IPS-18c (cell line): ENCODE results near the gene CIRBP.

Experiments
- H3K4me3 ChIP-seq: 2 replicates; pipeline ENCODE4 v1.7.0; 2013; ENCODE audit warnings: low read depth, mild to moderate bottlenecking, low read length, moderate library complexity; ENCODE audit not compliant: insufficient read depth
- H3K9me3 ChIP-seq: one replicate; pipeline ENCODE4 v1.6.1; 2013; ENCODE audit warnings: mild to moderate bottlenecking, low read length, moderate library complexity; ENCODE audit not compliant: control insufficient read depth, insufficient read depth

CIRBP gene

DNA sequence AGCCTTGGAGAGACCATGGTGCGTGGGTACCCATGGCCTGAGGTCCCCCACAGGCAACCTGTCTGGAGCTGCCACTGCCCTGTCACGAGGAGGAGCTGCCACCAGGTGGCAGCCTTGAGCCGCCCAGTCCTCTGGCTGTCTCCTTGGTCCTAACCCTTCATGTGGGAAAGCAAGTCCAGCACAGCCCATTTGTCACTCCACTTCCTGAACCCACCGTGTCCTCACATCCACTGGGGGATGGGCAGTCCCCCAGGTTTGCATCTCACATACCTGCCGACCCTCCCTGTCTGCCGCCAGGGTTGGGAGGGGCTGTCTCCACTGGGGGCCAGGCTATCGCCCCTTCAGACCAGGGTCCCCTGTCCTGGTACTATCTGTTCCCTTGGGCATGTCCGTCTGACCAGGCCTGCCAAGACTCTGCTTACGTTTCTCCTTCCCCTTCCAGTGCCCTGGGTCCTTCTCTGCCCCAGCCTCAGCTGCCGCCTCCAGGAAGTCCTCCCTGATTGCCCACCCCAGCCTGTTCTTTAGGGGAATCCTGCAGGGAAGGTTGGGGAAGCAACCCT lies 10.7 kb downstream of the CIRBP start:
- Histone ChIP-seq H3K9me3 (no peaks in the 10 kb centered on the region), H3K4me3 (no peak overlapping the region)

GRCh38 chr19:1280636-1281568 lies 11.8 kb downstream of the CIRBP start:
- H3K4me3 ChIP-seq: no peak overlapping the region
- no peaks in the 10 kb centered on the region for H3K9me3 ChIP-seq

- no peak overlapping the region for H3K4me3 ChIP-seq
- H3K9me3 ChIP-seq: no peaks in the 10 kb centered on the region
Observed at GRCh38 chr19:1281569-1282287, 12.6 kb downstream of the CIRBP start.

GRCh38 chr19:1282588-1283206 lies 13.6 kb downstream of the CIRBP start:
- no peak overlapping the region for H3K4me3 ChIP-seq

GRCh38 chr19:1283207-1283916 lies 14.2 kb downstream of the CIRBP start:
- H3K9me3 ChIP-seq: no peaks in the 10 kb centered on the region
- H3K4me3 ChIP-seq: no peak overlapping the region

More at GRCh38 chr19:1282588-1283206, 13.6 kb downstream of the CIRBP start:
- no peaks in the 10 kb centered on the region for H3K9me3 ChIP-seq

- Histone ChIP-seq H3K9me3 (no peaks in the 10 kb centered on the region), H3K4me3 (no peak overlapping the region)
Observed at GRCh38 chr19:1283917-1284292, 14.8 kb downstream of the CIRBP start.

DNA sequence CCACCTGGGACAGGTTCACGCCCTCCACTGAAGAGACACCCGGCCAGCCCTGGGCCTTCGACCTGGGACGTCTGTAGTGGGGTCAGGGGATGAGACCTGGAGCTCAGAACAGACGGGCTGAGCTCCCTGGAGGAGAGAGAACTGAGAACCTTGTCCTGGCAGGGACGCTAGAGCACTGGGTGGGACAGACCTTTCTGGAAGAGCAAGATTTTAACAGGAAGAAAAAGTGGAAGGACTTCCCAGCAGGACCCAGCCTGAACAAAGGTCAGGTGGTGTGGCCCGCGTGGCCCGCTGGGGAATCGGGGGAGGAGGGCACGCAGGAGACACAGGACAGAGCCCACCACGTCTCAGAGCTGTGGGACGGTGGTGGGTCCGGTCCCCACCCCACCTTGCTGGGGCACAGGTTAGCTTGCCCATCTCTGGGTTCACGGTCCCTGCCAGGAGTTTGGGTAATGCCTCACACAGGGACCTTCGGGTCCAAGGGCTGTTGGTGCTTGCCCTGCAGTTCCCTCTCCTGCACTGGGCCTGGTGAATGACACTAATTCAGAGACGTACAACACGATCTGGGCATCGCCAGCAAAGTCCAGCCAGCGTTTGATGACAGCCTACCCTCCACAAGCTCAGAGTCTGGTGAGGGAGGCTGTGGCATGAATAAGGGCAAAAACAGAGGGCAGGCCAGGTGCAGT lies 15.3 kb downstream of the CIRBP start:
- Histone ChIP-seq H3K4me3 (no peak overlapping the region), H3K9me3 (no peaks in the 10 kb centered on the region)

DNA sequence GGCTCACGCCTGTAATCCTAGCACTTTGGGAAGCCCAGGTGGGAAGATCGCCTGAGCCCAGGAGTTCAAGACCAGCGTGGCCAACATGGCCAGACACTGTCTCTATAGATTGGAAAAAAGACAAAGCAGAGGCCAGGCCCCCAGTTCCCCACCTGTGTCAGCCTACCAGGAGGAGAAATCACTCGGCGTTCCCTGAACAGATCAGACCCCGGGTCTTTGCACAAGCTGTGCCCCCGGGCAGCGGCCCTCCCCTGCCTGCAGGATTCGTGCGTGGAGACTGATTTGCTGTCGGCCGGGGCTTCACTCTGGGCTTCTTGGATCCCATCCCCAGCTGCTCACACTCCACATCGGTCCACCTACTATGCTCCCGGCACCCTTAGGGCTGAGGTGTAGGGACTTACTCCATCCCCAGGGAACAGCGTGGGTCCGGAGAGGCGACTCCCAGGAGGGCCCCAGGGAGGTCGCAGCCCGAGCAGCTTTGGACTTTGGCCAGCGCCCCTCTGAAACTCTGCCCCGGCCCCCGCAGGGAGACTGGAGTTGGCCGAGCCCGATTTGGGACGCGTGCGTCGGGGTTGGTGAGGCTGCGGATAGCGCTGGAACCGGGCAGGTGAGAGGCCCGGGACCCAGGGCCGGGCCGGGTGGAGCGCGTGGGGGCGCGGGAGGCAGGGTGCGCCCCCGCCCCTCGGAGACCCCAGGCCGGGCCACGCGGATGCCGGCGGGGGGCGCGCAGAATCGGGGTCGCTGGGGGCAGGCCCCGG lies 16.0 kb downstream of the CIRBP start:
- H3K4me3 ChIP-seq: peak overlapping the region; percentile 31; the same call in 1 of the 2 replicates
- H3K9me3 ChIP-seq: no peaks in the 10 kb centered on the region

GRCh38 chr19:1285737-1286360 lies 16.7 kb downstream of the CIRBP start, which contains the start of gene EFNA2:
EFNA2 (plus strand) TSS chr19:1285873; CDS start chr19:1286169, 296 bp downstream.
- Histone ChIP-seq H3K9me3 (no peaks in the 10 kb centered on the region), H3K4me3 (peak within 1 kb of the TSS; percentile 55)

DNA sequence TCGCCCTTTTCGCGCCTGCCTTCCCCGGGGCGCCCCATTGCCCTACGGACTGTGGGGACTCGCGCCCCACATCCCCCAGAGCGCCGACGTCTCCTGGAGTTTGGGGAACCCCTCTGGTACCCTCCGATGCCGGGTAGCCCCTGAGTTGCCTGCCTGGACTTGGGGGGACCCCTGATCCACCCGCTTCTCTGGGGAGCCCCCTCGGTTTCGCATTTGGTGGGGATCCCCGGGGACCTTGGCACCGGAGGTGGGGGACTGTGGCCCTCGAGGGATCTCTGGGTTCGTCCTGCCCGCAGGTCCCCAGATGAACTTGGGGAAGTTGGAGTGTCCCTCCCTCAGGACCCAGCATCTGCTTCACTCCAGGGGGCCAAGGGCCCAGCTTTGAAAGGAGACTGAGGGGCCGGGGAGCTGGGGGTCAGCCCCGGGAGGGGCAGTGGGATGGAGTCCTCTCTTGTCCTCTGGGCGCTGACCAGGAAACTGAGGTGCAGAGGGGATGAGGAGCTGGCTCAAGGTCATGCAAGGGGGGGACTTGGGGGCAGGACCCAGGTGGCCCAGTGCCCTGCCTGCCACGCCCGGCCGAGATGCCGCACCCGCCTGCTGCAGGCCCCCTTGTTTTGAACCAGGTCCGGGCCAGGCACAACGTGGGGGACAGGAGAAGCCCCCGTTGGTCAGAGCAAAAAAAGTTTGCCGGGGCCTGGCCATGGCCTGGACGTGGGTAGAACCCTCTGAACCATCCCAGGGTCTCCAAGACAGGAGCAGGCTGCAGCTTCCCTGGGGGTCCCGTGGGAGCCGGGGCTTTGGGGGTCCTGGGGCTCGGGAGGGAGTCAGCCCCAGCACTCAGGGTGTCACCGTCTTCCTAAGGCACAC lies 17.6 kb downstream of the CIRBP start:
- Histone ChIP-seq H3K9me3 (no peaks in the 10 kb centered on the region), H3K4me3 (peak overlapping the region; percentile 55)

GRCh38 chr19:1287354-1288225 lies 18.5 kb downstream of the CIRBP start:
- Histone ChIP-seq H3K4me3 (no peak overlapping the region), H3K9me3 (no peaks in the 10 kb centered on the region)

DNA sequence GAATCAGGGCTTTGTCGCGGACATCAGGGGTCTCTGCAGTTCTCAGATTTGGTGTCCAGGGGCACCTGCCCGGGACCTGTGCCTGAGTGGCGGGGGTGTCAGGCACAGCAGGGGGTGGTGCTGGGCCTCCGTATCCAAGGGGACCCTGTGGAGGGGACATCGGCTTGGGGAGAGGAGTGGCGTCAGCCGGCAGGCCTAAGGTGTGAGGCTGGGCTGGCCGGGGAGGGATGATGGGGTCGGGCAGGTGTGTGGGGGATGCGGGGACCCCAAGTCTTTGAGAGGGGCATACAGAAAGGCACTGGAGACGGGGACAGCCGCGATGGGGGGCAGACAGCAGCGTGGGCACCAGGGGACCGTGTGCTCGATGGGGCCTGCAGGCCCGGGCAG lies 19.1 kb downstream of the CIRBP start:
- no peaks in the 10 kb centered on the region for H3K9me3 ChIP-seq
- no peak overlapping the region for H3K4me3 ChIP-seq

GRCh38 chr19:1288833-1289685 lies 19.9 kb downstream of the CIRBP start:
- Histone ChIP-seq H3K9me3 (no peaks in the 10 kb centered on the region), H3K4me3 (no peak overlapping the region)
